ENCODE data around the gene ERF. TPM values are rescaled to one million over a fixed set of nuclear protein-coding genes. Genes with fewer than 3 reads are reported as not detected.
A peak's percentile ranks its signal among the peaks of the same experiment; 100 is the strongest.

Gene ERF
- total RNA-seq, 1 experiment from 2014 or later = 100 TPM

DNA sequence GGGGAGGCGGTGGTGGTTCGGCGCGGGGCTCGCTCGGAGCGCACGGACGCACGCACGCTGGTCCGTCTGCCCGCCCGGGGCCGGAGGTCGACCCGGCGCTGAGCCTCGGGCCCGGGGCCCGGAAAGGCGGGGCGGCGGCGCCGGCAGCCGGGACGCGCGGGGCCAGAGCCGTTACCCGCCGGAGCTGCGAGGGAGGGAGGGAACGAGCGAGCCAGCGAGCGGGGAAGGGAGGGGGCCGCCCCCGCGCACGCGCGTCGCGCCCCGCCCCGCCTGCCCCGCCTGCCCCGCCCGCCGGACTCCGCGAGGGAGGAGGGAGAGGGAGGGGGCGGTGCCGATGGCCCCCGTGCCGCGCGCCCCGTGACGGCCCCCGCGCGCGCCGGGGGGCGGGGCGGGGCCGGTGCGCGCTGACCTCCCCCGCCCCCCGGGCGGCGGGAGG is 29.2 kb upstream of the ERF start:
- DNase-seq = peak; percentile 89
- peak overlapping the region; percentile 69 for H3K4me3 Mint-ChIP-seq (ENCODE audit: low read depth, unreplicated experiment)
- BruUV-seq (replicated peaks) = no TSS peak
- intact Hi-C loops (cut with micrococcal nuclease; ENCODE audit: unreplicated experiment) = loop anchor here (10.0 kb wide), 1 partner anchor 159 kb away; no protein-coding TSS in a partner anchor
- H3K4me1 Mint-ChIP-seq (ENCODE audit: low read depth, unreplicated experiment) = peaks cover 19% of the 10 kb centered on the region
- H3K9me3 Mint-ChIP-seq (ENCODE audit: low read depth, unreplicated experiment) = no peaks in the 10 kb centered on the region
- no peak overlapping the region for H3K27ac Mint-ChIP-seq (ENCODE audit: unreplicated experiment)
- no peaks in the 10 kb centered on the region for H3K27me3 Mint-ChIP-seq (ENCODE audit: unreplicated experiment)
- H3K36me3 Mint-ChIP-seq (ENCODE audit: insufficient read depth, unreplicated experiment) = peaks cover 54% of the 10 kb centered on the region
- TF ChIP-seq, protein P1, sequence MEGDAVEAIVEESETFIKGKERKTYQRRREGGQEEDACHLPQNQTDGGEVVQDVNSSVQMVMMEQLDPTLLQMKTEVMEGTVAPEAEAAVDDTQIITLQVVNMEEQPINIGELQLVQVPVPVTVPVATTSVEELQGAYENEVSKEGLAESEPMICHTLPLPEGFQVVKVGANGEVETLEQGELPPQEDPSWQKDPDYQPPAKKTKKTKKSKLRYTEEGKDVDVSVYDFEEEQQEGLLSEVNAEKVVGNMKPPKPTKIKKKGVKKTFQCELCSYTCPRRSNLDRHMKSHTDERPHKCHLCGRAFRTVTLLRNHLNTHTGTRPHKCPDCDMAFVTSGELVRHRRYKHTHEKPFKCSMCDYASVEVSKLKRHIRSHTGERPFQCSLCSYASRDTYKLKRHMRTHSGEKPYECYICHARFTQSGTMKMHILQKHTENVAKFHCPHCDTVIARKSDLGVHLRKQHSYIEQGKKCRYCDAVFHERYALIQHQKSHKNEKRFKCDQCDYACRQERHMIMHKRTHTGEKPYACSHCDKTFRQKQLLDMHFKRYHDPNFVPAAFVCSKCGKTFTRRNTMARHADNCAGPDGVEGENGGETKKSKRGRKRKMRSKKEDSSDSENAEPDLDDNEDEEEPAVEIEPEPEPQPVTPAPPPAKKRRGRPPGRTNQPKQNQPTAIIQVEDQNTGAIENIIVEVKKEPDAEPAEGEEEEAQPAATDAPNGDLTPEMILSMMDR (IDR thresholded peaks at IDR 0.05; ENCODE audit: unreplicated experiment) = no peak
- CTCF ChIA-PET = interaction anchor here (1.2 kb wide), 1 partner anchor 38 kb away, joined by 4 read pairs; no protein-coding TSS in a partner anchor

DNA sequence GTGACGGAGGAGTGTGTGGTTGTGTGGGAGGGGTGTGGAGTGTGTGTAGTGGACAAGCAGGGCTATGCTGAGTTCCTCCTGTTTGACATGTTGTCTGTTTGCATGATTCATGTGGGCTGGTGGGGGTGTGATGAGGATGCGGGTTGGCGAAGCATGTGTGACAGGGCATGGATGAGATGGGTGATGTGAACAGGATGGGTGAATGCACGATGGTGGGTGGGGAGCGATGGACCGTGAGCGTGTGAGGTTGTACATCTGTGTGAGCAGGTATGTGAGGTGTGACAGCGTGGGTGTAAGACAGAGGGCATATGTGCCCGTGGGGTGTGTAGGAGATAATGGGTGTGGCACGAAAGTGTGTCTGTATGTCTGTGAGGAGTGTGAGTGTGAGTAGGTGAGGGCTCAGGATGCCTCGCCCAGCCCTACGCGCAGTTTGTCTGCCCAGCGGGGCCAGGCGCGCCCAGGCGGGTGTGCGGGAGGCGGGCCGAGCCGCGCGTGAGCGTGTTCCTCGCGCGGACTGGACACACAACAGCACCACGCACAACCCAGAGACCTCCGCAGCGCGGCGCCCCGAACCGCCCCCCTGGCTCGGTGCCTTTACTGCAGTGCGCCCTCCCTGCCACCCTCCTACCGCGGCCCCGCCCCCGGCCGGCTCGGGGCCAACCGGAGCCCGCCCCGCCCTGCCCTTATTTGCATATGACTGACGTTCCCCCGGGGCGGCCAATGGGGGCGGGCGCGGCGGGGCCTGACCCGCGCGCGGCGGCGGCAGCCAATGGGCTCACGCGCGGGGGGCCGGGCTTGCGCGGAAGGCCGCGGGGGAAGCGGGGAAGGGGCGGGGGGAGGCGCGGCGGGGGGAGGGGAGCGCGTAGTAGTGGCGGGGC is 28.5 kb upstream of the ERF start:
- H3K27ac Mint-ChIP-seq (ENCODE audit: unreplicated experiment) = no peak overlapping the region
- no peak overlapping the region for H3K4me3 Mint-ChIP-seq (ENCODE audit: low read depth, unreplicated experiment)
- intact Hi-C loops (cut with micrococcal nuclease; ENCODE audit: unreplicated experiment) = loop anchor here (10.0 kb wide), 1 partner anchor 159 kb away; no protein-coding TSS in a partner anchor
- TF ChIP-seq, protein P1 (IDR thresholded peaks at IDR 0.05; ENCODE audit: unreplicated experiment) = no peak
- peak; percentile 98 for DNase-seq
- CTCF ChIA-PET = interaction anchor here (0.8 kb wide), 1 partner anchor 25 kb away, joined by 11 read pairs; no protein-coding TSS in a partner anchor
- H3K36me3 Mint-ChIP-seq (ENCODE audit: insufficient read depth, unreplicated experiment) = peaks cover 57% of the 10 kb centered on the region
- no peaks in the 10 kb centered on the region for H3K27me3 Mint-ChIP-seq (ENCODE audit: unreplicated experiment)
- peaks cover 25% of the 10 kb centered on the region for H3K4me1 Mint-ChIP-seq (ENCODE audit: low read depth, unreplicated experiment)
- BruUV-seq (replicated peaks) = no TSS peak
- H3K9me3 Mint-ChIP-seq (ENCODE audit: low read depth, unreplicated experiment) = no peaks in the 10 kb centered on the region

DNA sequence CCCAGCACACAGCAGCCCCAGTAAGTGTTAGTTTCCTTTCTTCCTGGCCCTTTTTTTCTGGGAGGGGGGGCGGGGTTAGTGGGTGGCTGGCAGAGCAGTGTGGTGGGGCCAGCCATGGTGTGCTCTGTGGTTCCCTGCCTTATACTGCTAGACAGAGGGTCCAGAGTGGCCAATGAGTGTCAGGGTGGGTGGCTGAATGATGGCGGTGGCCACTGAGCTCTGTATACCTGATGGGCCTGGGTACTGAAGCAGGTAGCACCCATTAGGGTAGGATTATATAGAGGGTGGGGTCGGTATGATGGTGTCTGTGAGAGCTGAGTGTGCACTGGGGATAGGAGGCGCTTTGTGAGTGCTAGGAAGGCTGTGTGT is 27.9 kb upstream of the ERF start:
- Mint-ChIP-seq H3K36me3 (ENCODE audit: insufficient read depth, unreplicated experiment) (peaks cover 57% of the 10 kb centered on the region), H3K4me3 (ENCODE audit: low read depth, unreplicated experiment) (no peak overlapping the region), H3K27me3 (ENCODE audit: unreplicated experiment) (no peaks in the 10 kb centered on the region), H3K9me3 (ENCODE audit: low read depth, unreplicated experiment) (no peaks in the 10 kb centered on the region), H3K27ac (ENCODE audit: unreplicated experiment) (no peak overlapping the region), H3K4me1 (ENCODE audit: low read depth, unreplicated experiment) (peaks cover 32% of the 10 kb centered on the region)
- DNase-seq = no peak
- intact Hi-C loops (cut with micrococcal nuclease; ENCODE audit: unreplicated experiment) = loop anchor here (10.0 kb wide), 1 partner anchor 158 kb away; no protein-coding TSS in a partner anchor
- BruUV-seq (replicated peaks) = no TSS peak
- CTCF ChIA-PET = interaction anchor here (0.6 to 0.8 kb wide), 3 partner anchors 24 to 39 kb away, joined by 3 to 11 read pairs (median 4); no protein-coding TSS in a partner anchor
- TF ChIP-seq, protein P1 (IDR thresholded peaks at IDR 0.05; ENCODE audit: unreplicated experiment) = no peak

DNA sequence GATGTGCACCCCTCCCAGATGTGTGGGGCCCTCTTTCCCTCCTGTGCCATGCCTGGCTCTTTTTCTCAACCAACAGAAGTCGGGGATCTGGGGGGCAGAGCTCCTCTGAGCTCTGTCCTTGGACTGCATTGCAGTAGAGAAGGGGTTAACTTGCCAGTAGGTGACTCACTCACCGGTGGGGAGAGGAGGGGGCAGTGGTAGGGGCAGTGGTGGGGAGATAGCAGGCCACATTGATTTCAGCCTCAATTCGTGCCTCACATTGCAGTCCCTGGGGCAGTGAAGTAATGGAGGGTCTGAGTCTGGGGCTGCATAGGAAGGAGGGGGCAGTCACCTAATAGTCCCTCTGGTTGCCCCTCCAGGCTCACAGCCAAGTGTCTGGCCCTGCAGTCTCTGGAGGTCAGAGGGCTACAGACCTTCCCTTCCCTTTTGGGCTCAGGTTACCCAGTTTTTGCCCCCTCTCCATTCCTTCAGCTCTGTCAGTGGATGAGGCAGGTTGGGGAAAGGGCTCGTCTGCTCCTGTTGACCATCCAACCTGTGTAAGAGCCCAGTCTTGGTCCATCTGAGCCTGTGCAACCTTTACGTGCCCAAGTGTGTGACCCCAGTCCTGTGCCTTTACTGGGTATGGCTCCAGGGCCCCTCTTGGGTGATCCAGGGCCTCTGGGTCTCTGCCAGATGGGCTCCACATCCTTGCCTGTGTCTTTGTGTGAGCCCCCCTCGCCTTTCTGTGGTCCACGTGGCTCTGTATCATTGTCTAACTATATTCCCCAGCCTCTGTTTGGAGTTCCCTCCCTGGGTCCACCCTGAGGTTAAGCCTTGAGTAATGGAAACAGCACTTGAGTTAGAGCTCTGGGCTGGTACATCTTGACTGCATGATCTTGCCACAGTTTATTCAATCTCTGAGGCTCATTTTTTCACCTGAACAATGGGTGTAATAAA is 27.2 kb upstream of the ERF start:
- Mint-ChIP-seq H3K27me3 (ENCODE audit: unreplicated experiment) (no peaks in the 10 kb centered on the region), H3K4me3 (ENCODE audit: low read depth, unreplicated experiment) (no peak overlapping the region), H3K36me3 (ENCODE audit: insufficient read depth, unreplicated experiment) (peaks cover 52% of the 10 kb centered on the region), H3K9me3 (ENCODE audit: low read depth, unreplicated experiment) (no peaks in the 10 kb centered on the region), H3K4me1 (ENCODE audit: low read depth, unreplicated experiment) (peaks cover 32% of the 10 kb centered on the region), H3K27ac (ENCODE audit: unreplicated experiment) (peak overlapping the region; percentile 53)
- BruUV-seq (replicated peaks) = no TSS peak
- intact Hi-C loops (cut with micrococcal nuclease; ENCODE audit: unreplicated experiment) = loop anchor here (10.0 kb wide), 1 partner anchor 157 kb away; no protein-coding TSS in a partner anchor
- DNase-seq = peak; percentile 51
- CTCF ChIA-PET = interaction anchor here (0.6 to 3.0 kb wide), 4 partner anchors 23 to 39 kb away, joined by 3 to 25 read pairs (median 8); no protein-coding TSS in a partner anchor
- TF ChIP-seq, protein P1 (IDR thresholded peaks at IDR 0.05; ENCODE audit: unreplicated experiment) = no peak
